ENCODE data around the gene CASS4.

DNA sequence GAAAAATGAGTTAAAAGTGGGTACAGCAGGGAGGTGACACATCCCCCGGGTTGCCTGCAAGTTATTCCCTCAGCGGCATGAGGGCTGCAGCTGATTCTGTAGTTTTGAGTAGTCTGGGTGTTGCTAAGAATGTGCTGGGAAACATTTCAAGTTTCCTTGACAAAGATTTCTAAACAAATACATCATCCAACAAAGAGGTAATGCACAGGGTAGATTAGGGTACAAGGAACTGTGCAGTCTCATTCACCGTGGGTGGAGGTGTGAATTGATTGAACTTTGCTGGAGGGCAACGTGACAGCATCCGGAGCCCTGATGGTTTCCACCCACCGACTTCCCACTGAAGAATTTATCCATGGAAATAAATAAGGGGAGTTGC lies 21.8 kb downstream of the CASS4 start:
- TF ChIP-seq, protein P1, sequence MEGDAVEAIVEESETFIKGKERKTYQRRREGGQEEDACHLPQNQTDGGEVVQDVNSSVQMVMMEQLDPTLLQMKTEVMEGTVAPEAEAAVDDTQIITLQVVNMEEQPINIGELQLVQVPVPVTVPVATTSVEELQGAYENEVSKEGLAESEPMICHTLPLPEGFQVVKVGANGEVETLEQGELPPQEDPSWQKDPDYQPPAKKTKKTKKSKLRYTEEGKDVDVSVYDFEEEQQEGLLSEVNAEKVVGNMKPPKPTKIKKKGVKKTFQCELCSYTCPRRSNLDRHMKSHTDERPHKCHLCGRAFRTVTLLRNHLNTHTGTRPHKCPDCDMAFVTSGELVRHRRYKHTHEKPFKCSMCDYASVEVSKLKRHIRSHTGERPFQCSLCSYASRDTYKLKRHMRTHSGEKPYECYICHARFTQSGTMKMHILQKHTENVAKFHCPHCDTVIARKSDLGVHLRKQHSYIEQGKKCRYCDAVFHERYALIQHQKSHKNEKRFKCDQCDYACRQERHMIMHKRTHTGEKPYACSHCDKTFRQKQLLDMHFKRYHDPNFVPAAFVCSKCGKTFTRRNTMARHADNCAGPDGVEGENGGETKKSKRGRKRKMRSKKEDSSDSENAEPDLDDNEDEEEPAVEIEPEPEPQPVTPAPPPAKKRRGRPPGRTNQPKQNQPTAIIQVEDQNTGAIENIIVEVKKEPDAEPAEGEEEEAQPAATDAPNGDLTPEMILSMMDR (IDR thresholded peaks at IDR 0.05): no peak
- TF ChIP-seq POLR2A (IDR thresholded peaks at IDR 0.05): no peak

Measured in gastroesophageal sphincter (tissue), 3 donors.